Amniotic epithelial cell (primary cell): ENCODE data around the gene PDE6H.

Source experiments
- DNase-seq: peaks from one replicate; pipeline ENCODE4 v3.0.0-alpha.2; 2010; ENCODE audit warnings: low read depth

PDE6H gene

DNA sequence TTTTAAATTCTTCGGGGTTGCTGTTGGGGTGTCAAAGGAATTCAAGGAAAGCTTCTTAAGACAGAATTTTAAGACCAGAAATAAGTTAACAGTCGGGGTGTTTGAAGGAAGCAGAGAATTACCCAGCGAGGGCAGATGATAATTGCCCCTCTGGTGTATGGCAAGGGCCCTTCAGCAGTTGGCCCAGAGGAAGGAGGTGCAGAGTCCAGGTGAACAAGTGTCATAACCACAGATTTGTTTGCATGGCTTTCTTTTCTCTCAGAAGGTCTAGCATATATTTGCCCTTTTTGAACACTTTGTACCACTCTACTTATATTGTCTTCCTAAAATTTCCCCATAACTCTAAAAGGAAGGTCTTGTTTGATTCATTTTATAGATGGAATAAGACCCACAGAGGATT, 1.8 kb downstream of the PDE6H start:
- DNase-seq: no peak

DNA sequence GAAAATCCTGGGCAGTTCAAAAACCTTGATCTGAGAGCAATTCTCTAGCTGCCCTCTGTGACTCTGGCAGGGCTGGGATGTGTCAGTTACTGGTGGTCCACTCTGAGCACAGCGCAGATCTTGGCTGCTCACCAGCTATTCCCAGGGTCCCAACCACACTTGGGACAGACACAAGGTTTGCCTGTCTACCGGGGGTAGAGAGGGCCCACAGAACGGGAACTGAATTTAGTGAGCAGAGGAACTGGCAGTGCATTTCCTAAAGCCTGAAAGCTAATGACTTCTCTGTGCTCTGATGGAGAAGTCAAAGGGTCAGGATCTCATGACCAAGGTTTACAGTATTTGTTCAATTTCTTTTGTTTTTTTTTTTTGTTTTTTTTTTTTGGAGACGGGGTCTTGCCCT, 2.6 kb downstream of the PDE6H start:
- no peak for DNase-seq

DNA sequence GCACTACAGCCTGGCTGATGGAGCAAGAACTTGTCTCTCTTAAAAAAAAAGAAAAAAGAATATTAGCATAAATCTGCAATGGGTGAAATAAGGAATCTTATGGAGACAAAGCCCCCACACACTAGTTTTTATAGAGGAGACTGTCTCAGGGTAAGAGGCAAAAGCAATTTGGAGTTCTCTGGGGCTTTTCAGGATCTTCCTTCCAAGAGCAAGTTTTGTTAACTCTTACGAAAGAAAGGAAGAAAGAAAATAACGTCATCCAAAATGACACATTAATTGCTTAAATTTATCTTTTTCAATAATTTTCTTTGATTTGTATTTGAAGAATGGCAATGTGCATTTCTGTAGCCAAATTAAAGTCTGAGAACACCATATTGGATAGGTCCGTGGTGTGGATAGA, 3.8 kb downstream of the PDE6H start:
- DNase-seq: no peak

DNA sequence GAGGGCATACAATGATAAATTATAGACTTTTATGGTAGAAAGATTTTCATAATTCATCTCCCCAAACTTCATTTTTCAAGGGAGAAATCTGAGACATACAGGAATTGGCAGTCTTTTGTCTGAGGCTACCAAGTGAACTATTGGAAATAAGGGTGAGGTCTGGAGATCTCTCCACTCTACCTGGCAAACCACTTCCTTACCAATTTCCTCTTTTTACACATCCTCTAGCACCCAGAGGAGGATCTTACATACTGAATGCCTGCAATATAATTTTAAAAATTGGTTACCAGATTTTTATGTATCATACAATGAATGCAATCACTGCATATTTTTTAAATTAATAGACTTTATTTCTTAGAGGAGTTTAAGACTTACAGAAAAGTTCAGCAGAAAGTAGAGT, 6.6 kb downstream of the PDE6H start:
- DNase-seq: no peak

DNA sequence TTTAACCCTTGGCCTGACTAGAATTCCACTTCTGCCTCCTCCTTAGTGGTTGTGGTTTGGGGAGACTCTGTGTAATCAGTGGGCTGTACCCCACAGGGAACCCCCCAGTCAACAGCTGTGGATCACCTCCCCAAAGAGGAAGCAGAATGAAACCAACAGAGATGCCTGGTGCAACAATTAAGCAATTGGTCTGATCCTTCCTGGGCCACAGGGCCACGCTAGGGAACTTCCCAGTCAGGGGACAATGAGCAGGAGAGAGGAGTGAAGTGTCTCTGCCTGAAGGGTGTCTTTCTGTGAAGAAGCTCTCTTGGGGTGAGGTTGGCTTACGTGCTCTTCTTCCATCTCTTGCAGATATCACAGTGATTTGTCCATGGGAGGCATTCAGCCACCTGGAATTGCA, 8.2 kb downstream of the PDE6H start:
- DNase-seq: no peak

DNA sequence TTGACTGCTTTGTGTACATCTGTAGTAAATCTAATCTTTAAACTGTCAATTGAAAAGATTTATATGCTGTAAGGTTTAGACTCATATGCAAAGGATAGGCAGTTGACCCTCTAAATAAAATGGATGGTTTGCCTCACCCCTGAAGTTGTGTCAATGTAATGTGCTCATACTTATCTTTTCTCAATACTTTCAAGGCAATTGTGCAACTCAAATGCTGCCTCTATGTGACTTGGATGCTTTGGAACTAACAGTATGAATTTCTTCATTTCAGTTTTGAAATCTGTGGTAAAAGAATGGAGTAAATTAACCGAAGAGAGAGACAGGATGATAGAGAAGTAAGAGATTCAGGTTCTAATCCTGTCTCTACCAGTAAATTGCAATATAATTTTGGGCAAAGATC, 9.7 kb downstream of the PDE6H start:
- peak; percentile 75 for DNase-seq

DNA sequence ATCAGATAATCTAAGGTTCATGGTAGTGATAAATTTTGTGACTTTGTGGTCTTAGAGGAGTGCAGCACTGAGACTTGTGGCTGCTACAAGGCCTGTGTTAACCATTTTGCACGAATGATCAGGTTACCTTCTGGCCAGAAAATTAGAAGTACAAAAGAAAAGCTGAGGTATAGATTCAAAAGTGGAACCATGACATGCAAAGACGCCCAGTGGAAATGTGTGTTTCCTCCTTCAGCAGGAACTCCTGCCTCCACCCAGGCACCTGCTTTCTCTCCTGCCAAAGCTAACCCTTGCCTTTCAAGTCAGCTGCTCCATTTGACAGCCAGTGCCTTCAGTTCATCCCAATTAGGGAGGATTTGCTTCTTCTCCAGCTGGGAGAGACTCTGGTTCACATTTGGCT, 10.1 kb downstream of the PDE6H start:
- no peak for DNase-seq

DNA sequence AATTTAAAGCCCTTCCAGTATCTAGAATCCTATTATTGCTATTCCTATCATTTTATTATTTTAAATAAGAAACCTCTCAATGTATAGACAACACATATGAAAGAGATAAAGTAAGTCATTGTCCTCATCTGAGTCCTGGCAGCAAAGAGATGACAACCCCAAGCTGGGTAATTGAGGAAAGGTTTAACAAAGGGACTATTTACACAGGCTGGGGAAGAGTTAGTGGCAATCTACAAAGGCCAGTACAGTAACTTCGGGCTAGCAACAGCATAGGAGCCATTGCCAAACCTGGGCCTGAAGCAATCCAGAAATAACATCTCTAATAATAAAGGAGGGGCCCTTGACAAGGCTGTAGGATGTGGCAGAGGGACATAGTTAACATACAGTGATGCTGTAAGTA, 11.2 kb downstream of the PDE6H start:
- DNase-seq: no peak

DNA sequence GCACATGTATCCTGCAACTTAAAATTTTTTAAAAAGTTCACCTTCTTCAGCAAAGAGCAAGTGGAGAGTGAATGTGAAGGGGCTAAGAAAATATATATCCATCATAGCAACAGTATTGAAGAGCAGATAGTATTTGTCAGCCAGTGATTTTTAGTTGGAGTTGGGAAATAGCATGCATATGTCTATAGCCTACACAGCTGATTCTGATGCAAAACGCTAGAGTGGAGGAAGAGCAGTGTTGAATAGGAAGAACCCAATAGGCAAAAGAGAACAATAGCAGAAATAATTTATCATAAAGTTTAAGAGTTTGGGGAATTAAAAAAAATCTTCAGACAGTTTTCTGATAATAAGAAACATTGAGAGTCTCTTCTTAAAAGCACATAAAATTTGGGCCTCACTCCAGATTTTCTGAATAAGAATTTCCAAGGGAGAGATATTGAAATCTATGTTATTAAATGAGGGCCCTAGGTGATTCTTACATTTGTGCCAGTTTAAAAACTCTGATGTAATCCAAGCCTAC, 12.0 kb downstream of the PDE6H start:
- DNase-seq: no peak

DNA sequence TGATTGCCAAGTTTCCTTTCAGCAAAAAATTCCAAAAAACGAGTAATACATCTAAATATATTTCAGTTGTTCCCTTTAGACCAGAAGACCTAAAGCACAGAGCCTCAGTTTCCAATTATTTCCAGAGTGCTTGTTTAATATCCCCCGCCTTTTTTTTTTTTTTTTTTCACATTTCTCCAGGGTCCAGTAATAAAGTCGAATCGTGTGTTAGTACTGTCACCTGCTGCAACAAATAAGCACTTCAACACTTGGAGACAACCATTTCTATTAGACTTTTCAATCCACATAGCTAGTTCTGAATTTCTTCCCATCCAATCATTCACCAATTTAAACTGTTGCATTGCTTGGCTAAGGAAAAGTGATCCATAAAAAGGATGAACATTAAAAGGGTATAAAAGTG, 13.6 kb downstream of the PDE6H start:
- DNase-seq: no peak

DNA sequence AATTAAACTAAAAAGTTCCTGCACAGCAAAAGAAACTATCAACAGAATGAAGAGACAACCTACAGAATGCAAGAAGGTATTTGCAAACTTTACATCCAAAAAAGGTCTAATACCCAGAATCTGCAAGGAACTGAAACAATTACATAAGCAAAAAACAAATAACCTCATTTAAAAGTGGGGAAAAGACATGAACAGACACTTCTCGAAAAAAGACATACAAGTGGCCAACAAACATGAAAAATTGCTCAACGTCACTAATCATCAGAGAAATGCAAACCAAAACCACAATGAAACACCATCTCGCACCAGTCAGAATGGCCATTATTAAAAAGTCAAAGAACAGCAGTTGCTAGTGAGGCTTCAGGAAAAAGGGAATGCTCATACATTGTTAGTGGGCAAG, 15.2 kb downstream of the PDE6H start:
- peak; percentile 57 for DNase-seq

DNA sequence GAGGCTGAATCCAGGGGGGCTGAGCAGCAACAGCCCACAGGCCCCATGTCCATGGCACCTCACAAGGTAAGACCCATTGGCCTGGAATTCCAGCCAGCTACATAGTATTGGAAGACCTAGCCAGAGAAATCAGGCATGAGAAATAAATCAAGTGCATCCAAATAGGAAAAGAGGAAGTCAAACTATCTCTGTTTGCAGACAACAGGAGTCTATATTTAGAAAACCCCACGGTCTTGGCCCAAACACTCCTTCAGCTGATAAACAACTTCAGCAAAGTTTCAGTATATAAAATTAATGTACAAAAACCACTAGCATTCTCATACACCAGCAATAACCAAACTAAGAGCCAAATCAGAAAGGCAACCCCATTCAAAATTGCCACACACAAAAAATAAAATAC, 16.9 kb downstream of the PDE6H start:
- no peak for DNase-seq

DNA sequence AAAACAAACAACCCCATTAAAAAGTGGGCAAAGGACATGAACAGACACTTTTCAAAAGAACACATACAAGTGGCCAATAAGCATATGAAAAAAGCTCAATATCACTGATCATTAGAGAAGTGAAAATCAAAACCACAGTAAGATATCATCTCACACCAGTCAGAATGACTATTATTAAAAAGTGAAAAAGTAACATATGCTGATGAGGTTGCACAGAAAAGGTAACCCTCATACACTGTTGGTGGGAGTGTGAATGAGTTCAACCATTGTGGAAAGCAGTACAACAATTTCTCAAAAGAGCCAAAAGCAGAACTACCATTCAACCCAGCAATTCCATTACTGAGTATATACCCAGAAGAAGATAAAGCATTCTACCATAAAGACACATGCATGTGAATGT, 18.2 kb downstream of the PDE6H start:
- DNase-seq: no peak

DNA sequence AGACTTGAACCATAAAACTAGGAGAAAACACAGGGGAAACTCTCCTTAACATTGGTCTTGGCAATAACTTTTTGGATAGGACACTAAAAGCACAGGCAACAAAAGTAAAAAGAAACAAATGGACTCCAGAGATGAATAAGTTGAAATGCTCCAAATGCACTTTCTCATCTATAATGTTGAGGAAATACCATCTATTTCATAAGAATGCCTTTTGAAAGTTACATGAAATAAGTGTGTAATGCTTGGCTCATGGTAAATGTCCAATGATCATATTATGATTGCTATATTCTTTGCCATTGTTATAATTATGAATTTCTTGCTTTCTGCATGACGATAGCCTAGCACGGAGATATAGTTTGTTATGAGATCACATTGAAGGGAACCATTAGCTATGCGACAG, 19.8 kb downstream of the PDE6H start:
- no peak for DNase-seq

DNA sequence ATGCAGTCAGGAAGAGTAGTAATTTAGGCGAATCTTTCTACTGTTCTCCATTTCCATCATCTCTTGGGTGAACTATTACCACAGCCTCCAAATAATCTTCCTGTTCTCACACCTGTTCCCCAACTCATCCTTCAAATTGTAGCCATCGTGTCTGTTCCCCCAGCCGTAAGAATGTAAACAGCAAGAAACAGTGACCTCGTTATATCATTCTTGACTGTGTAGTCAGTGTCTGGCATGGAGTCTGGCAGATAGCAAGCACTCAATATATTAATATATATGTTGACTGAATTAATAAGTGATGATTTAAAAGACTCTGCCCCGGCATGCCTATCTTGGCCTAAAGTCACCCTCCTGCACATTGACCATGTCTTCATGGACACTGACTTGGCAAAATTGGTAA, 20.3 kb downstream of the PDE6H start:
- no peak for DNase-seq

DNA sequence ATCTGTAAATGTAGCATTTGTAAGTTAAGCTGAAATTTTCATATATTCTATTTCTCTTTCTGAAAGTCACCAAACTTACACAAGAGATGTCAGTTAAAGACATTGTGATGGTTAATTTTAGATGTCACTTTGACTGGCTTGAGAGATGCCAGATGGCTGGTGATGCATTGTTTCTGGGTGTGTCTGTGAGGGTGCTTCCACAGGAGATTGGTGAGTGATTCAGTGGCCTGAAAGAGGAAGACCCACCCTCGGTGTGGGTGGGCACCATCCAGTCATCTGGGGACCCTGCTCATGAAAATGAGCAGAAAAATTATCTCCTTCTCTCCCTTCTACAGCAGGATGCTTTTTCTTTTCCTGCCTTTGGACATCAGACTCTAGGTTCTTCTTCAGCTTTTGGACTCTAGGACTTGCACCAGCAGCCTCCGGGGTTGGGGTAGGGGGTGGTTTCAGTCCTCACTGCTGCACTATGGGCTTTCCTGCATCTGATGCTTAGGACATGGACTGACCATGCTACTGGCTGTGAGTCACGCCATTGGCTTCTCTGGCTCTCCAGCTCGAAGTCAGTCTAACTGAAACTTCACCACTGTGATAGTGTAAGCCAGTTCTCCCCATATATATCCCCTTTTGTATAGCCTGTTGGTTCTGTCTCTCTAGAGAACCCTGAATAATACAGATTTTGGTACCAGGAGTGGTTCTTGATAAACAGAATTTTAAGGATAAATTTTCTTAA, 20.9 kb downstream of the PDE6H start:
- peak; percentile 64 for DNase-seq

DNA sequence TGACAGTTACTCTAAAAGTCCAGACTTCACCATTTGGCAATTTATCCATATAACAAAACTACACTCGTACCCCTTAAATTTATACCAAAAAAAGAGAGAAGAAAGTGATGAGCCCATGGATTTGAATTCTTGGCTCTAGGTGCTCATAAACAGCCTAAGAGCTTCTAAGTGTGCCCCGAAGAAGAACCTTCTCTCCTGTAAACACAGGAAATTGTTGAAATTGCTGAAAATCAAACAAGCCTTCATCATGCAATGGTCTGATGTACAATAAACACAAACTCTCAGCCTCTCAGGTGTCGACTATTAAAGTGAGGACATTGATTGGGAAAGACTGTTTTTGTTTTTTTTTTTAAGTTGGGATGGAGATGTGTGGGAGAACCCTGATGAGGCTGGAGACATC, 21.8 kb downstream of the PDE6H start:
- no peak for DNase-seq

DNA sequence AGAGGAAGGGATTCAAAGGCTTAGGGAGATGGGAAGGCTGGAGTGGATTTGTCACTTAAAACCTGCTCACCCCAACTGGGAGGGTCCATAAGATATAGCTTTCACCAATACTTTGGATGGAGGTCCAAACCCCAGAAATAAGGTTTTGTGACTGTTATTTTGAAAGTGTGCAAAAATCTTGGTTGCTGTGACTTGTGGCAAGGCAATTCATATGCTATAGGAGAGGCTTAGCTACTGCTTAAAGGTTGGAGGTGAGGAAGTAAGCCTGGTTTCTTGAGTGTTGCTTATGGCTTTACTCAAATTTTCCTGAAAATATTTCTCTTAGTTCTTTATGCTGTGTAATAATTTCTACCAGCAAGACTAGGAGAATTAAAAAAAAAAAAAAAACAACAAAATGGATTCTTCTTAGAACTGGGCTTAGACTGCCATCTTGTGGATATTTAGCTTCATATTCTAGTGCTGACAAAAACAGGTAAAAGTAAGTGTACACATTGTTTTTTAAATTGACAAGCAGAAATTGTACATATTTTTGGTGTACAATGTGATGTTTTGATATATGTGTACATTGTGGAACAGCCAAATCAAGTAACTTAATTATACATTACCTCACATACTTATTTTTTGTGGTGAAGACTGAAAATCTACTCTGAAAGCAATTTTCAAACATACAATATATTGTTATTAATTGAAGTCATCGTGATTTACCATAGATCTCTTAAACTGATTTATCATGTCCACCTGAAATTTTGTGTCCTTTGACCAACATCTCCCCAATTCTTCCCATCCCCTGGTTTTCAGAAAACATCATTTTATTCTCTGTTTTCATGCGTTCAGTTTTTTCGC, 23.0 kb downstream of the PDE6H start:
- peak; percentile 71 for DNase-seq

DNA sequence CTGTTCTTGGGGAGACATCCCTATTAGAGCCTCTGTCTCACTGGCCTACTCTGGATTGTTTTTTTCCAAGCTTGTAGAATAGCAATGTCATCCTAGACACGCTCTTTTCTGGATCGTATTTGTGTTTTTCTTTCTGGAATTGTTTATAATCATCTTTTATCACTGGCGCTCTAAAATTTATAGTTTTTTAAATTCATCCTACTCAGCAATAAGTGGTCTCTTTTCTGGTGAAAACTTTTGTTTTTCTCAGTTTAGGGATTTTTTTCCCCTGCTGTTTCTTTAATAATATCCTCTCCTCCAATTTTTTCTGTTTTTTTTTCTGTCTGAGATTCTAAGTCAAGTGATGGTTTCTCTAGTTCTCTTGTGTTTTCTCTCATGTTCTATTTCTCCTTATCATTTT, 25.2 kb downstream of the PDE6H start:
- DNase-seq: no peak

DNA sequence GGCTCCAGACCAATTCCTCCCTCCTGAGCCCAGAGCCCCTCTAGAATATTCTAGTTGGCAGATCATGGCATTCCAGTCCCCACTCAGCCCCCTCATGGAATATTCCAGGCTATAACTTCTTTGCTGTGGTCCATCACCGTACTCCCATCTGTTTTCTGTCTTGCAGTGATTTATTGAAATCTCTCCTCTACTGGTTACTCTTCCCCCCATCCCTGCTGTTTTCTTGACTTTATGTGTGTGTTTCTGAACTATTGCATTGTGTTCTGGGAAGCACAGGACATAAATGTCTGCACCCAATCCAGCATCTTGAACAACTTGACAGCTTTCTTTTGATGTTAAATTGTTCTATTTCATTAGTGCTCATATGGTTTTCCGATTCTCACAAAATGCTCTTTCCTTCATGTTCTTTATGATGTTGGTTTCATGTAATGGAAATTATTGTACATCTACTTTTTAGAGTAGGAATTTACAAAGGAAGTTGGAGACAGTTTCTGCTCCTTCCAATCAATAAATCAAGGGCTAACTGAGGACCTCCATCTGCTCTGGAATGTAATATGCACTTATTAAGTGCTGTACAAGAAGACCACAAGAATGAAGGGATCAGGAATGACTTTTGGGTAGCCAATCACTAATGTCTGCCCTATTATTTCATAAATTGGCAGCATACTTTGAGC, 26.3 kb downstream of the PDE6H start:
- no peak for DNase-seq

DNA sequence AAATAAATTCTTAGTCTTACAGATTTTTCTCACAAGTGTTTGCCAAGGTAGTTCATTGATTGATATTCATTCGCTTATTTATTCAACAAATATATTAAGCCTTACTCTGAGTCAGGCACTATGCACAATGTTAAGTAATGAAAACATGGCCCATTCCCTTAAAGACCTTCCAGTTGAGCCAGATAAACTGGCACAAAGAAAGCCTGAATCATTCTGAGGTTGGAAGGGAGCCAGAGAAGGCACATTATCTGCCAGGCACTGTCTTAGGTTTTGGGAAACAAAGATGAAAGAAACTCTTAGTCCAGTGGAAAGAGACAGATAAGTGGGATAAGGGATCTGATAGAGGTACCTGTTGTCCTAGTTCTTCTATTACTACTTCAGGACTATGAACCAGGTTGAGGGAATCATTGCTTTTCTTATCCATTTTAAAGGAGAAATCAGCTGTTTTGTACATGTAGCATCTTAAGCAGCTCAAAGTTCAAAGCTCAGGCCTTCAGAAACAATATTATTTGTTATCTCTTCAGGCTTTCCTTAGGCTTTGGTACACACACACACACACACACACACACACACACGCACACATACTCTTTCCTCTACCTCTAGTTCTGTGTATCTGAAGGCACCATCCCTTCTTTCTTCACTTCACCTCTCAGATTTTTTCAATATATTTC, 27.0 kb downstream of the PDE6H start:
- DNase-seq: peak; percentile 42

DNA sequence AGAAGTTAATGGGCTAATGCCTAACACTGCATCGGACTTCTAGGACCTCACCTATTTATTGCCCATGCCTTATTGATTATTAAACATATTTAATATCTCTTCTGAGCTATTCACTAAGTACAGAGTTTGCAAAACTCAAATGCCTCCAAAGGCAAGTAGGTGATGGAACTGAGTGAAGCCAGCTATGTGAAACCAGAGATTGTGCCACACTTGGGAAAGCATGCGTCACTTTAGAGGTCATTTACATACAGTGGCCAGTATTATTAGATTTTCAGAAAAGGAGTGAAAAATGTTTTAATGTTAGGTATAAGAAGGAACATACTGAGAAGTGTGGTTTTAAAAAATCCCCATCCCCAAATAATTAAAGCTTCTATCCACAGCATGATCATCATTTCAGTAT, 27.7 kb downstream of the PDE6H start:
- no peak for DNase-seq
